WTC11 (cell line): ENCODE results near the gene NR1I2. TPM values are rescaled to one million over a fixed set of nuclear protein-coding genes. Genes with fewer than 3 reads are reported as not detected.

Experiments
- ATAC-seq: fragments of 200-7000 bp; cut with Tn5 transposase; 2 replicates; pipeline ENCODE4 v1.10.0; 2021; ENCODE audit warnings: mild to moderate bottlenecking, moderate library complexity
- CTCF ChIA-PET: fragments of 300-600 bp; sonication (Branson Sonifier 250); formaldehyde crosslinking; loops from one replicate; lab custom pipeline; 2021; ENCODE audit warnings: antibody characterized with exemption; lab: Charles Lee
- POLR2A ChIA-PET: fragments of 350-600 bp; sonication (Branson Sonifier 250); formaldehyde crosslinking; loops from one replicate; lab custom pipeline; 2021; ENCODE audit warnings: antibody characterized with exemption; lab: Charles Lee
- DNase-seq: peaks from one replicate; pipeline ENCODE4 v3.0.0; 2021; ENCODE audit warnings: low spot score
- H3K27ac Mint-ChIP-seq: 2 replicates; pipeline ENCODE4 v1.8.0; 2021; ENCODE audit warnings: mixed read lengths
- H3K27me3 Mint-ChIP-seq: 2 replicates; pipeline ENCODE4 v1.8.0; 2021; ENCODE audit warnings: low read depth, mild to moderate bottlenecking, moderate library complexity, mixed read lengths
- H3K36me3 Mint-ChIP-seq: 2 replicates; pipeline ENCODE4 v1.8.0; 2021; ENCODE audit warnings: mixed read lengths
- H3K4me1 Mint-ChIP-seq: 2 replicates; pipeline ENCODE4 v1.8.0; 2022; ENCODE audit warnings: mixed read lengths
- H3K4me3 Mint-ChIP-seq: 2 replicates; pipeline ENCODE4 v1.8.0; 2021; ENCODE audit warnings: mild to moderate bottlenecking, moderate library complexity, mixed read lengths
- H3K9me3 Mint-ChIP-seq: 2 replicates; pipeline ENCODE4 v1.8.0; 2021; ENCODE audit warnings: mixed read lengths
- CREB1 ChIP-seq: sonication (generic); formaldehyde crosslinking; IDR thresholded peaks from 2 replicates; pipeline ENCODE4 v1.8.0; 2023; ENCODE audit warnings: mild to moderate bottlenecking, missing genetic modification reagents
- JUN ChIP-seq: sonication (generic); formaldehyde crosslinking; IDR thresholded peaks from 2 replicates; pipeline ENCODE4 v1.8.0; 2023; ENCODE audit warnings: mild to moderate bottlenecking, missing genetic modification reagents
- KAT7 ChIP-seq: sonication (generic); formaldehyde crosslinking; IDR thresholded peaks from 2 replicates; pipeline ENCODE4 v1.8.1; 2023; ENCODE audit warnings: missing genetic modification reagents, mild to moderate bottlenecking, borderline replicate concordance
- NFE2L1 ChIP-seq: sonication (generic); formaldehyde crosslinking; IDR thresholded peaks from 2 replicates; pipeline ENCODE4 v1.8.1; 2023; ENCODE audit warnings: missing genetic modification reagents
- NR1H2 ChIP-seq: sonication (generic); formaldehyde crosslinking; IDR thresholded peaks from 2 replicates; pipeline ENCODE4 v1.9.0; 2021; ENCODE audit warnings: mild to moderate bottlenecking, moderate library complexity, missing genetic modification reagents
- NR2C2 ChIP-seq: sonication (generic); formaldehyde crosslinking; IDR thresholded peaks from 2 replicates; pipeline ENCODE4 v1.8.0; 2022; ENCODE audit warnings: mild to moderate bottlenecking, missing genetic modification reagents
- NR3C1 ChIP-seq: sonication (generic); formaldehyde crosslinking; conservative IDR thresholded peaks from 2 replicates; pipeline ENCODE4 v1.8.1; 2023; ENCODE audit warnings: low read depth, mild to moderate bottlenecking, missing genetic modification reagents
- OVOL2 ChIP-seq: fragments of 250-450 bp; sonication (Bioruptor Pico); IDR thresholded peaks from 2 replicates; pipeline ENCODE4 v1.9.0; 2021; ENCODE audit warnings: mild to moderate bottlenecking, borderline replicate concordance
- RELA ChIP-seq: sonication (generic); formaldehyde crosslinking; IDR thresholded peaks from 2 replicates; pipeline ENCODE4 v1.8.1; 2022; ENCODE audit warnings: missing genetic modification reagents, mild to moderate bottlenecking, borderline replicate concordance
- TEAD4 ChIP-seq: sonication (generic); formaldehyde crosslinking; IDR thresholded peaks from 2 replicates; pipeline ENCODE4 v1.8.0; 2022; ENCODE audit warnings: mild to moderate bottlenecking, missing genetic modification reagents
- ZNF121 ChIP-seq: sonication (generic); formaldehyde crosslinking; IDR thresholded peaks from 2 replicates; pipeline ENCODE4 v1.8.0; 2023; ENCODE audit warnings: missing genetic modification reagents
- ZNF416 ChIP-seq: fragments of 250-450 bp; sonication (Bioruptor Pico); IDR thresholded peaks from 2 replicates; pipeline ENCODE4 v1.9.0; 2021; ENCODE audit warnings: mild to moderate bottlenecking, inconsistent platforms
- total RNA-seq: library from RNA; stranded (reverse); gene quantifications from 3 replicates; pipeline ENCODE4 v1.2.3, GENCODE V29; 2021
- TF ChIP-seq, protein P1 (sequence below): sonication (generic); formaldehyde crosslinking; conservative IDR thresholded peaks from 2 replicates; pipeline ENCODE4 v1.8.1; 2023; ENCODE audit warnings: mild to moderate bottlenecking, low read depth, missing genetic modification reagents, moderate library complexity
- TF ChIP-seq, protein P2 (sequence below): fragments of 250-450 bp; sonication (Bioruptor Pico); IDR thresholded peaks from 2 replicates; pipeline ENCODE4 v1.9.0; 2021; ENCODE audit warnings: mild to moderate bottlenecking, borderline replicate concordance
- TF ChIP-seq, protein P3 (sequence below): fragments of 250-450 bp; sonication (Bioruptor Pico); IDR thresholded peaks from 2 replicates; pipeline ENCODE4 v1.9.0; 2021; ENCODE audit warnings: moderate library complexity, mild to moderate bottlenecking, inconsistent platforms, borderline replicate concordance
- TF ChIP-seq, protein P4 (sequence below): sonication (generic); formaldehyde crosslinking; IDR thresholded peaks from 2 replicates; pipeline ENCODE4 v1.8.1; 2023; ENCODE audit warnings: mild to moderate bottlenecking, missing genetic modification reagents
- TF ChIP-seq, protein P5 (sequence below): sonication (generic); formaldehyde crosslinking; IDR thresholded peaks from 2 replicates; pipeline ENCODE4 v1.8.0; 2023; ENCODE audit warnings: missing genetic modification reagents
- TF ChIP-seq, protein P6 (sequence below): sonication (generic); formaldehyde crosslinking; IDR thresholded peaks from 2 replicates; pipeline ENCODE4 v1.8.1; 2023; ENCODE audit warnings: mild to moderate bottlenecking, missing genetic modification reagents, moderate library complexity
- TF ChIP-seq, protein P7 (sequence below): sonication (generic); formaldehyde crosslinking; IDR thresholded peaks from 2 replicates; pipeline ENCODE4 v1.8.0; 2023; ENCODE audit warnings: missing genetic modification reagents, mild to moderate bottlenecking, borderline replicate concordance
- TF ChIP-seq, protein P8 (sequence below): fragments of 250-450 bp; sonication (Bioruptor Pico); IDR thresholded peaks from 2 replicates; pipeline ENCODE4 v1.8.0; 2021; ENCODE audit warnings: mild to moderate bottlenecking

Gene NR1I2
- total RNA-seq, 1 experiment from 2014 or later = 1.7 TPM

DNA sequence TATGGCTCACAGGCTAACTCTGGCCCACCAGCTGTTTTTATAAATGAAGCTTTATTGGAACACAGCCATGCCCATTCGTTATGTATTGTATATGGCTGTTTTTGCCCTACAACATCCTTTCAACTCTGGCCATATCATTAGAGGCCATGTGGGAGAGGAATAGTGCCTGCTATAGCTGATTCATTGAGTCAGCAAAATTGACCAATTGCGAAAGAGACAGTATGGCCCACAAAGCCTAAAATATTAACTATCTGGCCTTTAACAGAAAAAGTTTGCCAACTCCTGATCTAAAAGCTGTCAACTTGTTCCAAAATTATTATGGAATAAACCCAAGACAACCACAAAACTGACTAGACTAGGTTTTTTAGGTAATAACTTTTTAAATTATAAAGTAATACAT is 1.4 kb downstream of the NR1I2 start (continued):
- TF ChIP-seq, protein P1, sequence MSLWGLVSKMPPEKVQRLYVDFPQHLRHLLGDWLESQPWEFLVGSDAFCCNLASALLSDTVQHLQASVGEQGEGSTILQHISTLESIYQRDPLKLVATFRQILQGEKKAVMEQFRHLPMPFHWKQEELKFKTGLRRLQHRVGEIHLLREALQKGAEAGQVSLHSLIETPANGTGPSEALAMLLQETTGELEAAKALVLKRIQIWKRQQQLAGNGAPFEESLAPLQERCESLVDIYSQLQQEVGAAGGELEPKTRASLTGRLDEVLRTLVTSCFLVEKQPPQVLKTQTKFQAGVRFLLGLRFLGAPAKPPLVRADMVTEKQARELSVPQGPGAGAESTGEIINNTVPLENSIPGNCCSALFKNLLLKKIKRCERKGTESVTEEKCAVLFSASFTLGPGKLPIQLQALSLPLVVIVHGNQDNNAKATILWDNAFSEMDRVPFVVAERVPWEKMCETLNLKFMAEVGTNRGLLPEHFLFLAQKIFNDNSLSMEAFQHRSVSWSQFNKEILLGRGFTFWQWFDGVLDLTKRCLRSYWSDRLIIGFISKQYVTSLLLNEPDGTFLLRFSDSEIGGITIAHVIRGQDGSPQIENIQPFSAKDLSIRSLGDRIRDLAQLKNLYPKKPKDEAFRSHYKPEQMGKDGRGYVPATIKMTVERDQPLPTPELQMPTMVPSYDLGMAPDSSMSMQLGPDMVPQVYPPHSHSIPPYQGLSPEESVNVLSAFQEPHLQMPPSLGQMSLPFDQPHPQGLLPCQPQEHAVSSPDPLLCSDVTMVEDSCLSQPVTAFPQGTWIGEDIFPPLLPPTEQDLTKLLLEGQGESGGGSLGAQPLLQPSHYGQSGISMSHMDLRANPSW = no peak
- TF ChIP-seq NFE2L1 (CRISPR knock-in tag) (no peak), KAT7 (CRISPR knock-in tag) (no peak)

DNA sequence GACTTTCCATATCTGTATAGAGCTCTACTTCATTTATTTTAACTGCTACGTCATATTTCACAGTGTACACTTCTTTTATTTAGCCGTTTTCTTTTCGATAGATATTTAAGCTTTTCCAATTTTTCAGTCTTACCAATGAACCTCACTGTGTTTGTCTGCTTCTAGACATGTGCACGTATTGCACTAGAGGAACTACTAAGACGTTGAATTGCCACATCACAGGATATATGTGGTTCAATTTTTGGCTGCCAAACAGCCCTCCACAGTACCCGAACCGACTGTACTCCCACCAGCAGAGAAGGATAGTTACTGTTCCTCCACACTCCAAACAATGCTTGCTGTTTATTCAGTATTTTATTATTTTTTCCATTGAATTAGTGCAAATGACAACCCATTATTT is 2.0 kb downstream of the NR1I2 start:
- DNase-seq = no peak
- ChIA-PET POLR2A (no interaction called here), CTCF (interaction anchor here (0.8 kb wide), 1 partner anchor 41 kb away, joined by 3 read pairs; no protein-coding TSS in a partner anchor)
- H3K9me3 Mint-ChIP-seq = no peaks in the 10 kb centered on the region
- H3K27me3 Mint-ChIP-seq = no peaks in the 10 kb centered on the region
- ATAC-seq = no peak
- no peaks in the 10 kb centered on the region for H3K4me1 Mint-ChIP-seq
- H3K27ac Mint-ChIP-seq = no peak overlapping the region
- H3K36me3 Mint-ChIP-seq = no peaks in the 10 kb centered on the region
- no peak overlapping the region for H3K4me3 Mint-ChIP-seq
- TF ChIP-seq ZNF416 (CRISPR knock-in tag) = no peak
- no peak for TF ChIP-seq ZNF121 (CRISPR knock-in tag)
- TF ChIP-seq, protein P2, sequence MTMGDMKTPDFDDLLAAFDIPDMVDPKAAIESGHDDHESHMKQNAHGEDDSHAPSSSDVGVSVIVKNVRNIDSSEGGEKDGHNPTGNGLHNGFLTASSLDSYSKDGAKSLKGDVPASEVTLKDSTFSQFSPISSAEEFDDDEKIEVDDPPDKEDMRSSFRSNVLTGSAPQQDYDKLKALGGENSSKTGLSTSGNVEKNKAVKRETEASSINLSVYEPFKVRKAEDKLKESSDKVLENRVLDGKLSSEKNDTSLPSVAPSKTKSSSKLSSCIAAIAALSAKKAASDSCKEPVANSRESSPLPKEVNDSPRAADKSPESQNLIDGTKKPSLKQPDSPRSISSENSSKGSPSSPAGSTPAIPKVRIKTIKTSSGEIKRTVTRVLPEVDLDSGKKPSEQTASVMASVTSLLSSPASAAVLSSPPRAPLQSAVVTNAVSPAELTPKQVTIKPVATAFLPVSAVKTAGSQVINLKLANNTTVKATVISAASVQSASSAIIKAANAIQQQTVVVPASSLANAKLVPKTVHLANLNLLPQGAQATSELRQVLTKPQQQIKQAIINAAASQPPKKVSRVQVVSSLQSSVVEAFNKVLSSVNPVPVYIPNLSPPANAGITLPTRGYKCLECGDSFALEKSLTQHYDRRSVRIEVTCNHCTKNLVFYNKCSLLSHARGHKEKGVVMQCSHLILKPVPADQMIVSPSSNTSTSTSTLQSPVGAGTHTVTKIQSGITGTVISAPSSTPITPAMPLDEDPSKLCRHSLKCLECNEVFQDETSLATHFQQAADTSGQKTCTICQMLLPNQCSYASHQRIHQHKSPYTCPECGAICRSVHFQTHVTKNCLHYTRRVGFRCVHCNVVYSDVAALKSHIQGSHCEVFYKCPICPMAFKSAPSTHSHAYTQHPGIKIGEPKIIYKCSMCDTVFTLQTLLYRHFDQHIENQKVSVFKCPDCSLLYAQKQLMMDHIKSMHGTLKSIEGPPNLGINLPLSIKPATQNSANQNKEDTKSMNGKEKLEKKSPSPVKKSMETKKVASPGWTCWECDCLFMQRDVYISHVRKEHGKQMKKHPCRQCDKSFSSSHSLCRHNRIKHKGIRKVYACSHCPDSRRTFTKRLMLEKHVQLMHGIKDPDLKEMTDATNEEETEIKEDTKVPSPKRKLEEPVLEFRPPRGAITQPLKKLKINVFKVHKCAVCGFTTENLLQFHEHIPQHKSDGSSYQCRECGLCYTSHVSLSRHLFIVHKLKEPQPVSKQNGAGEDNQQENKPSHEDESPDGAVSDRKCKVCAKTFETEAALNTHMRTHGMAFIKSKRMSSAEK = no peak
- TF ChIP-seq, protein P3, sequence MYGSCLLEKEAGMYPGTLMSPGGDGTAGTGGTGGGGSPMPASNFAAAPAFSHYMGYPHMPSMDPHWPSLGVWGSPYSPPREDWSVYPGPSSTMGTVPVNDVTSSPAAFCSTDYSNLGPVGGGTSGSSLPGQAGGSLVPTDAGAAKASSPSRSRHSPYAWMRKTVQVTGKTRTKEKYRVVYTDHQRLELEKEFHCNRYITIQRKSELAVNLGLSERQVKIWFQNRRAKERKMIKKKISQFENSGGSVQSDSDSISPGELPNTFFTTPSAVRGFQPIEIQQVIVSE (CRISPR knock-in tag) = no peak
- no peak for TF ChIP-seq JUN
- no peak for TF ChIP-seq RELA
- no peak for TF ChIP-seq CREB1 (CRISPR knock-in tag)
- TF ChIP-seq NR2C2 (CRISPR knock-in tag) = no peak
- no peak for TF ChIP-seq NR3C1 (CRISPR knock-in tag)
- TF ChIP-seq, protein P4, sequence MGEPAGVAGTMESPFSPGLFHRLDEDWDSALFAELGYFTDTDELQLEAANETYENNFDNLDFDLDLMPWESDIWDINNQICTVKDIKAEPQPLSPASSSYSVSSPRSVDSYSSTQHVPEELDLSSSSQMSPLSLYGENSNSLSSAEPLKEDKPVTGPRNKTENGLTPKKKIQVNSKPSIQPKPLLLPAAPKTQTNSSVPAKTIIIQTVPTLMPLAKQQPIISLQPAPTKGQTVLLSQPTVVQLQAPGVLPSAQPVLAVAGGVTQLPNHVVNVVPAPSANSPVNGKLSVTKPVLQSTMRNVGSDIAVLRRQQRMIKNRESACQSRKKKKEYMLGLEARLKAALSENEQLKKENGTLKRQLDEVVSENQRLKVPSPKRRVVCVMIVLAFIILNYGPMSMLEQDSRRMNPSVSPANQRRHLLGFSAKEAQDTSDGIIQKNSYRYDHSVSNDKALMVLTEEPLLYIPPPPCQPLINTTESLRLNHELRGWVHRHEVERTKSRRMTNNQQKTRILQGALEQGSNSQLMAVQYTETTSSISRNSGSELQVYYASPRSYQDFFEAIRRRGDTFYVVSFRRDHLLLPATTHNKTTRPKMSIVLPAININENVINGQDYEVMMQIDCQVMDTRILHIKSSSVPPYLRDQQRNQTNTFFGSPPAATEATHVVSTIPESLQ (CRISPR knock-in tag) = no peak
- TF ChIP-seq OVOL2 (CRISPR knock-in tag) = no peak
- TF ChIP-seq NR1H2 (CRISPR knock-in tag) = no peak
- TF ChIP-seq, protein P5, sequence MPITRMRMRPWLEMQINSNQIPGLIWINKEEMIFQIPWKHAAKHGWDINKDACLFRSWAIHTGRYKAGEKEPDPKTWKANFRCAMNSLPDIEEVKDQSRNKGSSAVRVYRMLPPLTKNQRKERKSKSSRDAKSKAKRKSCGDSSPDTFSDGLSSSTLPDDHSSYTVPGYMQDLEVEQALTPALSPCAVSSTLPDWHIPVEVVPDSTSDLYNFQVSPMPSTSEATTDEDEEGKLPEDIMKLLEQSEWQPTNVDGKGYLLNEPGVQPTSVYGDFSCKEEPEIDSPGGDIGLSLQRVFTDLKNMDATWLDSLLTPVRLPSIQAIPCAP = no peak
- TF ChIP-seq, protein P6, sequence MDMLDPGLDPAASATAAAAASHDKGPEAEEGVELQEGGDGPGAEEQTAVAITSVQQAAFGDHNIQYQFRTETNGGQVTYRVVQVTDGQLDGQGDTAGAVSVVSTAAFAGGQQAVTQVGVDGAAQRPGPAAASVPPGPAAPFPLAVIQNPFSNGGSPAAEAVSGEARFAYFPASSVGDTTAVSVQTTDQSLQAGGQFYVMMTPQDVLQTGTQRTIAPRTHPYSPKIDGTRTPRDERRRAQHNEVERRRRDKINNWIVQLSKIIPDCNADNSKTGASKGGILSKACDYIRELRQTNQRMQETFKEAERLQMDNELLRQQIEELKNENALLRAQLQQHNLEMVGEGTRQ (CRISPR knock-in tag) = no peak
- no peak for TF ChIP-seq TEAD4 (CRISPR knock-in tag)
- TF ChIP-seq, protein P7, sequence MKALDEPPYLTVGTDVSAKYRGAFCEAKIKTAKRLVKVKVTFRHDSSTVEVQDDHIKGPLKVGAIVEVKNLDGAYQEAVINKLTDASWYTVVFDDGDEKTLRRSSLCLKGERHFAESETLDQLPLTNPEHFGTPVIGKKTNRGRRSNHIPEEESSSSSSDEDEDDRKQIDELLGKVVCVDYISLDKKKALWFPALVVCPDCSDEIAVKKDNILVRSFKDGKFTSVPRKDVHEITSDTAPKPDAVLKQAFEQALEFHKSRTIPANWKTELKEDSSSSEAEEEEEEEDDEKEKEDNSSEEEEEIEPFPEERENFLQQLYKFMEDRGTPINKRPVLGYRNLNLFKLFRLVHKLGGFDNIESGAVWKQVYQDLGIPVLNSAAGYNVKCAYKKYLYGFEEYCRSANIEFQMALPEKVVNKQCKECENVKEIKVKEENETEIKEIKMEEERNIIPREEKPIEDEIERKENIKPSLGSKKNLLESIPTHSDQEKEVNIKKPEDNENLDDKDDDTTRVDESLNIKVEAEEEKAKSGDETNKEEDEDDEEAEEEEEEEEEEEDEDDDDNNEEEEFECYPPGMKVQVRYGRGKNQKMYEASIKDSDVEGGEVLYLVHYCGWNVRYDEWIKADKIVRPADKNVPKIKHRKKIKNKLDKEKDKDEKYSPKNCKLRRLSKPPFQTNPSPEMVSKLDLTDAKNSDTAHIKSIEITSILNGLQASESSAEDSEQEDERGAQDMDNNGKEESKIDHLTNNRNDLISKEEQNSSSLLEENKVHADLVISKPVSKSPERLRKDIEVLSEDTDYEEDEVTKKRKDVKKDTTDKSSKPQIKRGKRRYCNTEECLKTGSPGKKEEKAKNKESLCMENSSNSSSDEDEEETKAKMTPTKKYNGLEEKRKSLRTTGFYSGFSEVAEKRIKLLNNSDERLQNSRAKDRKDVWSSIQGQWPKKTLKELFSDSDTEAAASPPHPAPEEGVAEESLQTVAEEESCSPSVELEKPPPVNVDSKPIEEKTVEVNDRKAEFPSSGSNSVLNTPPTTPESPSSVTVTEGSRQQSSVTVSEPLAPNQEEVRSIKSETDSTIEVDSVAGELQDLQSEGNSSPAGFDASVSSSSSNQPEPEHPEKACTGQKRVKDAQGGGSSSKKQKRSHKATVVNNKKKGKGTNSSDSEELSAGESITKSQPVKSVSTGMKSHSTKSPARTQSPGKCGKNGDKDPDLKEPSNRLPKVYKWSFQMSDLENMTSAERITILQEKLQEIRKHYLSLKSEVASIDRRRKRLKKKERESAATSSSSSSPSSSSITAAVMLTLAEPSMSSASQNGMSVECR = no peak
- TF ChIP-seq, protein P8, sequence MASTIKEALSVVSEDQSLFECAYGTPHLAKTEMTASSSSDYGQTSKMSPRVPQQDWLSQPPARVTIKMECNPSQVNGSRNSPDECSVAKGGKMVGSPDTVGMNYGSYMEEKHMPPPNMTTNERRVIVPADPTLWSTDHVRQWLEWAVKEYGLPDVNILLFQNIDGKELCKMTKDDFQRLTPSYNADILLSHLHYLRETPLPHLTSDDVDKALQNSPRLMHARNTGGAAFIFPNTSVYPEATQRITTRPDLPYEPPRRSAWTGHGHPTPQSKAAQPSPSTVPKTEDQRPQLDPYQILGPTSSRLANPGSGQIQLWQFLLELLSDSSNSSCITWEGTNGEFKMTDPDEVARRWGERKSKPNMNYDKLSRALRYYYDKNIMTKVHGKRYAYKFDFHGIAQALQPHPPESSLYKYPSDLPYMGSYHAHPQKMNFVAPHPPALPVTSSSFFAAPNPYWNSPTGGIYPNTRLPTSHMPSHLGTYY (CRISPR knock-in tag) = no peak
